Left renal pelvis (tissue), 4 donors: ENCODE data around the gene TTLL7. TPM values are rescaled to one million over a fixed set of nuclear protein-coding genes. Genes with fewer than 3 reads are reported as not detected.

Source experiments
- DNase-seq, 4 donors: peaks; one replicate each; pipeline ENCODE4 v3.0.0-alpha.2; 2013; ENCODE audit warnings: low read depth in 4 of 4, low spot score in 3 of 4
- polyA plus RNA-seq, 4 donors: library from polyadenylated mRNA; unstranded; fragments of 120-200 nt; gene quantifications; one replicate each; pipeline ENCODE4 v1.2.1, GENCODE V29; 2013; ENCODE audit not compliant: insufficient read length in 4 of 4

Gene TTLL7
- polyA plus RNA-seq, 4 donors = 3.4 to 10.8 (median 5.0) TPM

GRCh38 chr1:83832194-83832593, 166.7 kb downstream of the TTLL7 start:
- DNase-seq = no peak

DNA sequence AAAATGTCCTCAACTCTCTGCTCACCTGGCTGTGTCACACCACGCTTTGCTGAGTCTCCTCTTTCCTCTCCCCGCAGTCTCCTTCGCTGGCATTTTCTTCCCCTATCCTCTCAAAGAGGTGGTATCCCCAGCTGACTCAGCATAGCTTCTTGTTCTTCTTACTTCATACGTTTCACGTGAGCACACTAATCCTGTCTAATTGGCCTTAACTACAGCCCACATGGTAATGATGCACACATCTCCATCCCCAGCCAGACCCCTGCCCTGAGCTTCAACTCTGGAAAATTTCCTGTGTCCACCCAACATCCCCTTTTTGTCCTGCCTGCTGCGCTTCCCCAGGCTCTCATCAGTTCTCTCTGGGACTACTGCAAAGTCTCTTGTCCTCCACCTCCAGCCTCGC, 169.8 kb downstream of the TTLL7 start:
- no peak for DNase-seq

DNA sequence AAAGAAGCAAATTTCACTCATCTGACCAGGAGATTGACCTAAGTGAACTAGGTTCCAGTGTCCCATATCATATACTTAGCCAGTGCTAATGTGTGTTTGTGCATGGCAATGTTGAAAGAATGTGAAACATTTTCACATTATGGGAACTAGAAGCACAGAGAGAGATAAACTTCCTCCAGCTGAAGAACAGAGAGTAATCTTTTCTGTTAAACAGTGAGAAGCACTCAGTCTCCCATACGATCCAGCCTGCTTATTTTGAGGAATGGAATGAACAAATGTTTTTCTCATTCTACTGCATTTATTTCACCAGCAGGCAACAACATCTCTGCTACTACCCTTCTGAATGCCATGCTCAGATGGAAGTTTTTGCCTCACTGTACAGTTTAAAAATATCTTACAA, 170.5 kb downstream of the TTLL7 start:
- DNase-seq = no peak

GRCh38 chr1:83827741-83828140, 171.2 kb downstream of the TTLL7 start:
- no peak for DNase-seq

- no peak for DNase-seq
These were observed 176.7 kb downstream of the TTLL7 start for GRCh38 chr1:83822208-83822607.

GRCh38 chr1:83819436-83819835, 179.5 kb downstream of the TTLL7 start:
- no peak for DNase-seq

GRCh38 chr1:83818916-83819315, 180.0 kb downstream of the TTLL7 start:
- no peak for DNase-seq

- DNase-seq = no peak
These were observed 182.1 kb downstream of the TTLL7 start for GRCh38 chr1:83816836-83817235.

DNA sequence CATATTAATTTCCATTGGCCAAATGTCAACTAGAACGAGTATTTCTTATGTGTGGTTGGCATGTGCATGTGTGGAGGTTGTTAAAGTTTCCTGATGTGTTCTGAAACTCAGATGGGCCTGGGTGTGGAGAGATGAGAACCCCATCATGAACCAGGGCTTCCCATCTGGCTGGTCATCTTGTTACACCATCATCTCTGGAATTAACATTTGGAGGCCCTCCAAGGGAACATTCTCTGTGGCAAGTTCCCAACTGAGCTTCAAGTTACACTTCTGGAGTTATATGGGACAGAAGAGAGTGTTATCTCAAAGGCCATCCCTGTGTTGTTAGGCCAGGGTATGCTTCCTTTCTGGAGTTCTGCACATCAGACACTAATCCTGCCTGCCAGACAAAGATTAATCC, 183.6 kb downstream of the TTLL7 start:
- no peak for DNase-seq

Other genes starting within 250 kb of the TTLL7 start
- 10 to 100 TPM; 48.6 to 80.7 (median 58.4) TPM for gene PRKACB, start 145.1 kb upstream of the TTLL7 start, polyA plus RNA-seq